K562 (cell line): Measurements from ENCODE around the gene SH3BGRL3. TPM values are rescaled to one million over a fixed set of nuclear protein-coding genes. Genes with fewer than 3 reads are reported as not detected.

Experiments used
- CBFA2T2 ChIP-seq: fragments of 450-650 bp; conservative IDR thresholded peaks from 2 replicates; pipeline ENCODE4 v1.6.1; 2017; ENCODE audit warnings: mild to moderate bottlenecking
- EP300 ChIP-seq: IDR thresholded peaks from 2 replicates; pipeline ENCODE4 v1.6.1; 2012; ENCODE audit warnings: low read length, improper control_type of control experiment
- NCOR1 ChIP-seq: fragments of 450-650 bp; IDR thresholded peaks from 2 replicates; pipeline ENCODE4 v1.6.1; 2016; ENCODE audit warnings: mild to moderate bottlenecking, moderate library complexity
- NEUROD1 ChIP-seq: fragments of 150-350 bp; IDR thresholded peaks from 2 replicates; pipeline ENCODE4 v1.6.1; 2014; ENCODE audit warnings: borderline replicate concordance, low read length, low read depth; ENCODE audit not compliant: partially characterized antibody
- NR2F6 ChIP-seq: fragments of 450-650 bp; formaldehyde crosslinking; IDR thresholded peaks from 2 replicates; pipeline ENCODE4 v1.4.0; 2020; ENCODE audit warnings: mild to moderate bottlenecking
- PHB2 ChIP-seq: fragments of 450-650 bp; IDR thresholded peaks from 2 replicates; pipeline ENCODE4 v1.6.1; 2017; ENCODE audit warnings: low read depth
- POLR2H ChIP-seq: IDR thresholded peaks from 2 replicates; pipeline ENCODE4 v1.6.1; 2016; ENCODE audit warnings: missing genetic modification characterization, low read depth, mild to moderate bottlenecking, control low read depth, missing compliant biosample characterization, moderate library complexity
- RBM34 ChIP-seq: fragments of 200-400 bp; formaldehyde crosslinking; IDR thresholded peaks from 2 replicates; pipeline ENCODE4 v1.6.1; 2018; ENCODE audit warnings: low read length, borderline replicate concordance; ENCODE audit not compliant: insufficient read depth
- THRAP3 ChIP-seq: fragments of 450-650 bp; IDR thresholded peaks from 2 replicates; pipeline ENCODE4 v1.6.1; 2016; ENCODE audit warnings: mild to moderate bottlenecking, inconsistent platforms, borderline replicate concordance
- TRIM28 ChIP-seq: fragments of 450-650 bp; IDR thresholded peaks from 2 replicates; pipeline ENCODE4 v1.6.1; 2017
- XRCC4 ChIP-seq: IDR thresholded peaks from one replicate; pipeline ENCODE4 v1.6.1; 2011; ENCODE audit not compliant: insufficient read depth, insufficient read length; ENCODE audit errors: extremely low read depth
- ZNF175 ChIP-seq: fragments of 200-800 bp; sonication (Bioruptor generic); IDR thresholded peaks from 2 replicates; pipeline ENCODE4 v1.6.1; 2016; ENCODE audit warnings: low read depth, mild to moderate bottlenecking, missing genetic modification characterization, missing compliant biosample characterization
- ZNF197 ChIP-seq: fragments of 200-800 bp; sonication (Bioruptor generic); IDR thresholded peaks from 2 replicates; pipeline ENCODE4 v1.6.1; 2016; ENCODE audit warnings: low read depth, missing genetic modification characterization, missing compliant biosample characterization
- ZNF589 ChIP-seq: fragments of 200-800 bp; sonication (Bioruptor generic); IDR thresholded peaks from 2 replicates; pipeline ENCODE4 v1.6.1; 2016; ENCODE audit warnings: low read depth, missing genetic modification characterization, missing compliant biosample characterization
- polyA plus RNA-seq, 8 experiments: library from polyadenylated mRNA; depleted of rRNA in 4 of 8; stranded (reverse) in 5 of 8; unstranded in 3 of 8; fragments of >200 nt; fragmentation: Nextera tagmentation in 2 of 8; fragmentation: Illumina TruSeq in 1 of 8; extraction: Ambion mirVana in 2 of 8; extraction: Trizol in 1 of 8; gene quantifications; 2 replicates each; pipeline versions ENCODE4 v1.2.1 to v1.2.3, GENCODE V29; 2011 to 2014; ENCODE audit warnings: inconsistent platforms in 1 of 8, missing spikeins in 1 of 8
- total RNA-seq, 7 experiments: library from RNA; depleted of rRNA in 6 of 7; stranded (reverse); fragments of >200 nt in 6 of 7; fragmentation: Illumina TruSeq in 2 of 7; extraction: Trizol in 2 of 7; gene quantifications; 2 replicates each; pipeline versions ENCODE4 v1.2.1 to v1.2.3, GENCODE V29; 2011 to 2021; ENCODE audit warnings: low replicate concordance in 1 of 7
- TF ChIP-seq, protein P1 (sequence below): sonication (generic); formaldehyde crosslinking; IDR thresholded peaks from 2 replicates; pipeline ENCODE4 v1.4.0; 2020; ENCODE audit warnings: mild to moderate bottlenecking, missing genetic modification reagents
- TF ChIP-seq, protein P2 (sequence below): fragments of 250-450 bp; sonication (Bioruptor Pico); IDR thresholded peaks from 2 replicates; pipeline ENCODE4 v1.4.0; 2020; ENCODE audit warnings: mild to moderate bottlenecking, moderate library complexity
- TF ChIP-seq, protein P3 (sequence below): fragments of 250-450 bp; sonication (Bioruptor Pico); IDR thresholded peaks from 2 replicates; pipeline ENCODE4 v1.5.1; 2021; ENCODE audit warnings: mild to moderate bottlenecking
- TF ChIP-seq, protein P4 (sequence below): fragments of 450-650 bp; formaldehyde crosslinking; IDR thresholded peaks from 2 replicates; pipeline ENCODE4 v1.4.0; 2020; ENCODE audit warnings: mild to moderate bottlenecking
- TF ChIP-seq, protein P5 (sequence below): fragments of 250-450 bp; sonication (Bioruptor Pico); IDR thresholded peaks from 2 replicates; pipeline ENCODE4 v1.9.0; 2021; ENCODE audit warnings: mild to moderate bottlenecking, inconsistent platforms

SH3BGRL3 gene
- total and polyA plus RNA-seq, 9 of the 15 experiments (the other 6 are each of a cell fraction or from before 2014, with no cell fraction given): 30.3 to 140 (median 54.2) TPM

DNA sequence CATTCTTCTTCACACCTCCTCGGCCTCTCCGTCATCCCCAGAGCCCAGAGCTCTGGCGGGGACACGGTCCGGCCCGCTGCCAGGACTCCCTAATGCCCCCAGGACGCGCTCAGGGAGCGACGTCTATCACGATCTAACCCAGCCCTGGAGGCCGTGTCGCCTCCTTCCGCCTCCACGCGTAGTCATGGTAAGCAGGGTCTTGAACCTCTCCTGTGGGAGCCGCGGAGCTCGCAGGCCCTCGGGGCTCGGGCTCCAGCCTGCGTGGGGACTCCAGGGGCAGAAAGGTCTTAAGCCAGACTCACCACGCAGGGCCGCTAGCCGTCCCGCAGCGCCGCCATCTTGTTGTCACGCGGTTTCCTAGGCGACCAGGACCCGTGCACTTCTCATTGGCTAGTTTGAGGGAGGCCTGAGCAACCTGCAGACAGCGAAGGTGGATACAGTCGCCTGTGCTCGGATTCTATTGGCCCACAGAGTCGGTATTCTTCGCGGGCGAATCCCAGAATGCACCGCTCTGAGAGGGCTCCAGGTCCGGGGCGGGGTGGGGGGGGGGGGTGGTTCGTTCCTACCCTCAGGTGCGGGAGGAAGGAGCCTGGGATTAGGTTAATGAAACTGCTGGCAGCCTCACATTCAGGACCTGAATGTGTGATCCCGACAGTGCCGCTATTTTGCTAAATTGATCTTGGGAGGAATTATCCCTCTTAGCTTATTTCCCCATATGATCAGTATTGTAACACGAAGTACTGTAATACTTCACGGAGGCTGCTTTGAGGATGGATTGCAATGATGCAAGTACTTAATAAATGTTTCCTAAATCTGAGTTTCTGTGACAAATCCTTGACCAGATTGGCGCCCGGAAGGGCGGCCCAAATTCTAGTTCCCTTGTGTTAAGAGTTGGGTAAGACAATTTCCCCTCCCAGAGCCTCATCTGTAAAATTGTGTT is 26.7 kb downstream of the SH3BGRL3 start, which contains the start of gene UBXN11 (continued):
- TF ChIP-seq, protein P1, sequence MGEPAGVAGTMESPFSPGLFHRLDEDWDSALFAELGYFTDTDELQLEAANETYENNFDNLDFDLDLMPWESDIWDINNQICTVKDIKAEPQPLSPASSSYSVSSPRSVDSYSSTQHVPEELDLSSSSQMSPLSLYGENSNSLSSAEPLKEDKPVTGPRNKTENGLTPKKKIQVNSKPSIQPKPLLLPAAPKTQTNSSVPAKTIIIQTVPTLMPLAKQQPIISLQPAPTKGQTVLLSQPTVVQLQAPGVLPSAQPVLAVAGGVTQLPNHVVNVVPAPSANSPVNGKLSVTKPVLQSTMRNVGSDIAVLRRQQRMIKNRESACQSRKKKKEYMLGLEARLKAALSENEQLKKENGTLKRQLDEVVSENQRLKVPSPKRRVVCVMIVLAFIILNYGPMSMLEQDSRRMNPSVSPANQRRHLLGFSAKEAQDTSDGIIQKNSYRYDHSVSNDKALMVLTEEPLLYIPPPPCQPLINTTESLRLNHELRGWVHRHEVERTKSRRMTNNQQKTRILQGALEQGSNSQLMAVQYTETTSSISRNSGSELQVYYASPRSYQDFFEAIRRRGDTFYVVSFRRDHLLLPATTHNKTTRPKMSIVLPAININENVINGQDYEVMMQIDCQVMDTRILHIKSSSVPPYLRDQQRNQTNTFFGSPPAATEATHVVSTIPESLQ (CRISPR knock-in tag): no peak
- TF ChIP-seq ZNF589 (CRISPR knock-in tag) (no peak), NR2F6 (CRISPR knock-in tag) (no peak), XRCC4 (no peak), NEUROD1 (peak; percentile 88), ZNF197 (CRISPR knock-in tag) (no peak), RBM34 (no peak), THRAP3 (no peak), PHB2 (no peak), TRIM28 (no peak), EP300 (no peak), CBFA2T2 (no peak), POLR2H (tag) (no peak), NCOR1 (no peak), ZNF175 (CRISPR knock-in tag) (0 out of 2 replicates have a peak, but pooled peaks have one; percentile 42)
- TF ChIP-seq, protein P2, sequence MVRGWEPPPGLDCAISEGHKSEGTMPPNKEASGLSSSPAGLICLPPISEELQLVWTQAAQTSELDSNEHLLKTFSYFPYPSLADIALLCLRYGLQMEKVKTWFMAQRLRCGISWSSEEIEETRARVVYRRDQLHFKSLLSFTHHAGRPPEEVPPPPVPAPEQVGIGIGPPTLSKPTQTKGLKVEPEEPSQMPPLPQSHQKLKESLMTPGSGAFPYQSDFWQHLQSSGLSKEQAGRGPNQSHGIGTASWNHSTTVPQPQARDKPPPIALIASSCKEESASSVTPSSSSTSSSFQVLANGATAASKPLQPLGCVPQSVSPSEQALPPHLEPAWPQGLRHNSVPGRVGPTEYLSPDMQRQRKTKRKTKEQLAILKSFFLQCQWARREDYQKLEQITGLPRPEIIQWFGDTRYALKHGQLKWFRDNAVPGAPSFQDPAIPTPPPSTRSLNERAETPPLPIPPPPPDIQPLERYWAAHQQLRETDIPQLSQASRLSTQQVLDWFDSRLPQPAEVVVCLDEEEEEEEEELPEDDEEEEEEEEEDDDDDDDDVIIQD: no peak
- TF ChIP-seq, protein P3, sequence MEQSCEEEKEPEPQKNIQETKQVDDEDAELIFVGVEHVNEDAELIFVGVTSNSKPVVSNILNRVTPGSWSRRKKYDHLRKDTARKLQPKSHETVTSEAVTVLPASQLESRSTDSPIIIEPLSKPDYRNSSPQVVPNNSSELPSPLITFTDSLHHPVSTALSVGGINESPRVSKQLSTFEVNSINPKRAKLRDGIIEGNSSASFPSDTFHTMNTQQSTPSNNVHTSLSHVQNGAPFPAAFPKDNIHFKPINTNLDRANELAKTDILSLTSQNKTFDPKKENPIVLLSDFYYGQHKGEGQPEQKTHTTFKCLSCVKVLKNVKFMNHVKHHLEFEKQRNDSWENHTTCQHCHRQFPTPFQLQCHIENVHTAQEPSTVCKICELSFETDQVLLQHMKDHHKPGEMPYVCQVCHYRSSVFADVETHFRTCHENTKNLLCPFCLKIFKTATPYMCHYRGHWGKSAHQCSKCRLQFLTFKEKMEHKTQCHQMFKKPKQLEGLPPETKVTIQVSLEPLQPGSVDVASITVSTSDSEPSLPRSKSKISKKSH (CRISPR knock-in tag): no peak
- TF ChIP-seq, protein P4, sequence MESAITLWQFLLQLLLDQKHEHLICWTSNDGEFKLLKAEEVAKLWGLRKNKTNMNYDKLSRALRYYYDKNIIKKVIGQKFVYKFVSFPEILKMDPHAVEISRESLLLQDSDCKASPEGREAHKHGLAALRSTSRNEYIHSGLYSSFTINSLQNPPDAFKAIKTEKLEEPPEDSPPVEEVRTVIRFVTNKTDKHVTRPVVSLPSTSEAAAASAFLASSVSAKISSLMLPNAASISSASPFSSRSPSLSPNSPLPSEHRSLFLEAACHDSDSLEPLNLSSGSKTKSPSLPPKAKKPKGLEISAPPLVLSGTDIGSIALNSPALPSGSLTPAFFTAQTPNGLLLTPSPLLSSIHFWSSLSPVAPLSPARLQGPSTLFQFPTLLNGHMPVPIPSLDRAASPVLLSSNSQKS (CRISPR knock-in tag): no peak
- TF ChIP-seq, protein P5, sequence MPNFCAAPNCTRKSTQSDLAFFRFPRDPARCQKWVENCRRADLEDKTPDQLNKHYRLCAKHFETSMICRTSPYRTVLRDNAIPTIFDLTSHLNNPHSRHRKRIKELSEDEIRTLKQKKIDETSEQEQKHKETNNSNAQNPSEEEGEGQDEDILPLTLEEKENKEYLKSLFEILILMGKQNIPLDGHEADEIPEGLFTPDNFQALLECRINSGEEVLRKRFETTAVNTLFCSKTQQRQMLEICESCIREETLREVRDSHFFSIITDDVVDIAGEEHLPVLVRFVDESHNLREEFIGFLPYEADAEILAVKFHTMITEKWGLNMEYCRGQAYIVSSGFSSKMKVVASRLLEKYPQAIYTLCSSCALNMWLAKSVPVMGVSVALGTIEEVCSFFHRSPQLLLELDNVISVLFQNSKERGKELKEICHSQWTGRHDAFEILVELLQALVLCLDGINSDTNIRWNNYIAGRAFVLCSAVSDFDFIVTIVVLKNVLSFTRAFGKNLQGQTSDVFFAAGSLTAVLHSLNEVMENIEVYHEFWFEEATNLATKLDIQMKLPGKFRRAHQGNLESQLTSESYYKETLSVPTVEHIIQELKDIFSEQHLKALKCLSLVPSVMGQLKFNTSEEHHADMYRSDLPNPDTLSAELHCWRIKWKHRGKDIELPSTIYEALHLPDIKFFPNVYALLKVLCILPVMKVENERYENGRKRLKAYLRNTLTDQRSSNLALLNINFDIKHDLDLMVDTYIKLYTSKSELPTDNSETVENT: no peak
